IPS-18a (cell line): ENCODE data around the gene SLC25A5.
A peak's percentile ranks its signal among the peaks of the same experiment; 100 is the strongest.
"Not testable (repeated sequence)": the region's sequence is repeated elsewhere in the genome, so short reads cannot be mapped to it uniquely, and the experiment has no call there.

Experiments
- H3K27ac ChIP-seq: one replicate; pipeline ENCODE4 v1.5.1; 2013; ENCODE audit warnings: low read length
- H3K27me3 ChIP-seq: one replicate; pipeline ENCODE4 v1.6.1; 2013; ENCODE audit warnings: mild to moderate bottlenecking, low read length; ENCODE audit not compliant: control insufficient read depth, insufficient read depth
- H3K36me3 ChIP-seq: one replicate; pipeline ENCODE4 v1.6.1; 2013; ENCODE audit warnings: low read depth, low read length; ENCODE audit not compliant: control insufficient read depth
- H3K4me1 ChIP-seq: one replicate; pipeline ENCODE4 v1.6.1; 2013; ENCODE audit warnings: low read depth, low read length; ENCODE audit not compliant: control insufficient read depth
- H3K4me3 ChIP-seq: one replicate; pipeline ENCODE4 v1.5.1; 2013; ENCODE audit warnings: low read length
- H3K9ac ChIP-seq: one replicate; pipeline ENCODE4 v1.6.1; 2013; ENCODE audit warnings: mild to moderate bottlenecking, low read length, moderate library complexity
- H3K9me3 ChIP-seq: one replicate; pipeline ENCODE4 v1.6.1; 2013; ENCODE audit warnings: low read depth, low read length; ENCODE audit not compliant: control insufficient read depth

SLC25A5 gene

DNA sequence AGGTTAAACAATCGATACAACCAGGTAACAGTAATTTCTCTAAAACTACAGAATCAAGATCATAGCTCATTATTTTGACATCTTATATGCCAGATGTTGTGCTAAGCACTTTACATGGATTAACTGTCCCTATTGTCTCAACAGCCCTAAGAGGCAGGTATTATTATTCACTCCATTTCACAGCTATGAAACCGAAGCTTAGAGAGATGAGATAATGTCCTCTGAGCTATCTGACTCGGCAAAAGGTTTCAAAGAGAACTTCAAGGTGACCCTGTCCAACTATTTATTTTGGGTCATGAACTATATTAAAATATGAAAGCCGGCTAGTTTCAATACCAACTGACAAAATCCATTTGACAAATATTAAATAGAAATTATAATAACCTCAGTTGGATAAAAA, 10.3 kb downstream of the SLC25A5 start:
- peaks cover 6% of the 10 kb centered on the region for H3K27me3 ChIP-seq
- no peaks in the 10 kb centered on the region for H3K4me1 ChIP-seq
- peaks cover 5% of the 10 kb centered on the region for H3K9me3 ChIP-seq
- H3K4me3 ChIP-seq = no peak overlapping the region
- no peaks in the 10 kb centered on the region for H3K36me3 ChIP-seq
- no peak overlapping the region for H3K27ac ChIP-seq
- H3K9ac ChIP-seq = no peak overlapping the region

DNA sequence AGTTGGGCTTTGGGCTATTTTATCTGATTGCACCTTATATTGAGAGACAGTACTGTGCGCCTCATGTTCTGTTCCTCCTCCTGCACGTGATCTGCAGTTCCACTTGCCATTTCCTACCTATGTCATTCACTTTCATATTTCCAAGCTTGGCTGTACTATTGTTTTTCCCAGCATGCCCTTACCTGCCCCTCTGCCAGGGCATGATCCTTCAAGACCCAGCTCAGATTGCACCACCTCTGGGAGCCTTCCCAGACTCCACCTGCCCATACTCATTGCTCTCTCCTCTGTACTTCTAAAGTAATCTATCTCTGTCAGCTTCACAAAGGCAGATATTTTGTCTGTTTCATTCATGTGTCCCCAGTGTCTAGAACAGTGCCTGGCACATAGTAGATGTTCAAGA, 11.6 kb downstream of the SLC25A5 start:
- no peak overlapping the region for H3K9ac ChIP-seq
- peaks cover 5% of the 10 kb centered on the region for H3K9me3 ChIP-seq
- peaks cover 6% of the 10 kb centered on the region for H3K27me3 ChIP-seq
- H3K4me1 ChIP-seq = no peaks in the 10 kb centered on the region
- H3K4me3 ChIP-seq = no peak overlapping the region
- no peak overlapping the region for H3K27ac ChIP-seq
- no peaks in the 10 kb centered on the region for H3K36me3 ChIP-seq

DNA sequence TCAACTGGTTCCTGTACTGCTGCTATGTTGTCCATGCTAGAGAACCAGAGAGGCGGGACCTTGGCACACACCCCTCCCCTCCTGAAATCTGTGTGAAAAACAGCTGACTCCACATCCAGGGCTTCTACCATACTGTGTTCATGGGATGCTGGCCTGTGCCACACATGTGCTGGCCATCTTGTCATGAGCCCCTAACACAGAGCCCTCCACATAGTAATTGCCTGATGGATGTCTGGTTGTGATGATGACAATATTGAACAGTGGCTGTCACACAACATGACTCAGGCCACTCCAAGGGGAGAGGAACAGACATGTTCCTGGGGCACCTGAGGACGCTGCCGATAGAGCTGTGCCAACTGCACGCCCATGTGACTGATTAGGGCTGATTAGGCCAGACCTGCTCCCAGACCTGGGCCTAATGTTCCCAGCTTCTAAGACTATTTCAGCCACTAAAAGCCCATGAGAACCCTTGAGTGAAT, 13.1 kb downstream of the SLC25A5 start:
- H3K4me1 ChIP-seq = no peaks in the 10 kb centered on the region
- peaks cover 6% of the 10 kb centered on the region for H3K27me3 ChIP-seq
- H3K9ac ChIP-seq = no peak overlapping the region
- no peak overlapping the region for H3K4me3 ChIP-seq
- no peaks in the 10 kb centered on the region for H3K36me3 ChIP-seq
- H3K9me3 ChIP-seq = no peaks in the 10 kb centered on the region
- H3K27ac ChIP-seq = no peak overlapping the region

DNA sequence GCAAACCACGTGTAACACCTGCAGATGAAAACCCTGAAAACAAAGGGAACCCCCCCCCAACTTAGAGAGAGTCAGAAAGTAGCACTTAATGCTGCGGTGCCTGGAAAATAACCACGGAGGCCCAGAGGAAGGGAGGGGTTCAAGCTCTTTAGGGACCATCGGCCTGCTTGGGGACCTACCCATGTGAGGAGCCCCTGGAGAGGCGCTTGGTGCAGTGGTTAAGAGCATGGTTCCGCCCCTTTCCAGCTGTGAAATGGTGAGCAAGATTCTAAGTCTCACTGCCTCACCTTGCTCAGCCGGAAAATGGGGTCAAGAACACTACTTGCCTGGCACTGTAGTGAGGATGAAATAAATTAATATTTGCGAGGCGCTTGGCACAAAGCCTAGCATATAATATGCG, 13.8 kb downstream of the SLC25A5 start:
- peak overlapping the region; percentile 38 for H3K9ac ChIP-seq
- H3K4me3 ChIP-seq = peak overlapping the region; percentile 46
- H3K9me3 ChIP-seq = no peaks in the 10 kb centered on the region
- H3K36me3 ChIP-seq = no peaks in the 10 kb centered on the region
- H3K27ac ChIP-seq = no peak overlapping the region
- peaks cover 6% of the 10 kb centered on the region for H3K27me3 ChIP-seq
- no peaks in the 10 kb centered on the region for H3K4me1 ChIP-seq

DNA sequence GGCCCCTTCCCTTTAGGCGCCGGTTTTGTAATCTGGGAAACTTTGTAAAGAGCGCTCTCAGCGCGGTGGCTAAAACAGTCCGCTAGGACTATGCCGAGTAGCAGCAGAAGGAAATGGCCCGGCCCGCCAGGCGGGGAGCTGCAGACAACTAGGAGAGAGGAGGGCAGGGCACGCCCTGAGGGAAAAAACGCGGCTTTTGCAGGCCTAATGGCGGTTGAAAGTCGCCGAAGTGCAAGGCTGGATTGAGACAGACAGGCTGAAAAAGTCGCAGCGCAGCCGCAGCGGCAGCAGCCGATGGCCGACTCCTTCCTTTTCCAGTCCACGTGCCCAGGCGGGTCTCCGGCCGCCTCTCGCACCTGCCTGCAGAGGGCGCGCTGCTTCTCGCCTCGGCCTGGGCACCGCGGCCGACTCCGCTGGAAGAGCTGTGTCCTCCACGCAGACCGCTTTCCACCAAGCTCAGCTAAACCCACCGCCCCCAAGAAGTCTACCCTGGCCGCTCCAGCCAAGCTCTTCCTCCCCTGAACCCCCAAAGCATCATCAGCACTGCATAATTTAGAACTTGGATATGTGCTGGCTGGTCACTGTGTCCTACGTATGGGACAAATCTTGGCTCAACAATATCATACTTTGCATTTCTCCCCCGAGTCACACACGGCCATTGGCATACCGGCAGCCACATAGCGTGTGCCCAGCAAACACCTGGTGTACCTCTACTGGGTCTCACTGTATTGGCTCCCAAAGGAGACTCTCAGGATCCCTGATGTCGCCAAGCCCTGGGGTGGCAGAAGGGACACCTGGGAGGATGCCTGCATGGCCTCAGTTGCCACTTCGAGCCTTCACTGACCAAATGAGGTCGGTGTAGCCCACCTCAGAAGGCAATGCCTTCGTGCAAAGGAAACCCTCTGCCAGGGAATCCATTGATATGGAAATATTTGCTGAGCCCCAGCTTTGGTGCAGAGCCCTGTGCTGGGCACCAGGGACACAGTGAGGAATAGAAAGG, 14.5 kb downstream of the SLC25A5 start:
- Histone ChIP-seq H3K4me3 (peak overlapping the region; percentile 46), H3K4me1 (no peaks in the 10 kb centered on the region), H3K9me3 (no peaks in the 10 kb centered on the region), H3K27me3 (peaks cover 6% of the 10 kb centered on the region), H3K9ac (peak overlapping the region; percentile 38), H3K36me3 (no peaks in the 10 kb centered on the region), H3K27ac (no peak overlapping the region)

DNA sequence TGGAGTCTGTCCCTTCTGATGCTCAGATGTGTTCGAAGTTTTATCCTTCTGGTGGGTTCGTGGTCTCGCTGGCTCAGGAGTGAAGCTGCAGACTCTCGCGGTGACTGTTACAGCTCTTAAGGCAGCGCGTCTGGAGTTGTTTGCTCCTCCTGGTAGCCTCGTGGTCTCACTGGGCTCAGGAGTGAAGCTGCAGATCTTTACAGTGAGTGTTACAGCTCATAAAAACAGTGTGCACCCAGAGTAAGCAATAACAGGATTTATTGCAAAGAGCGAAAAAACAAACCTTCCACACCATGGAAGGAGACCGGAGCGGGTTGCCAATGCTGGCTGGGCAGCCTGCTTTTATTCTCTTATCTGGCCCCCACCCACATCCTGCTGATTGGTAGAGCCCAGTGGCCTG, 18.5 kb downstream of the SLC25A5 start:
- H3K4me1 ChIP-seq = no peaks in the 10 kb centered on the region
- no peak overlapping the region for H3K27ac ChIP-seq
- no peaks in the 10 kb centered on the region for H3K9me3 ChIP-seq
- H3K4me3 ChIP-seq = no peak overlapping the region
- H3K36me3 ChIP-seq = no peaks in the 10 kb centered on the region
- H3K9ac ChIP-seq = no peak overlapping the region
- peaks cover 6% of the 10 kb centered on the region for H3K27me3 ChIP-seq

DNA sequence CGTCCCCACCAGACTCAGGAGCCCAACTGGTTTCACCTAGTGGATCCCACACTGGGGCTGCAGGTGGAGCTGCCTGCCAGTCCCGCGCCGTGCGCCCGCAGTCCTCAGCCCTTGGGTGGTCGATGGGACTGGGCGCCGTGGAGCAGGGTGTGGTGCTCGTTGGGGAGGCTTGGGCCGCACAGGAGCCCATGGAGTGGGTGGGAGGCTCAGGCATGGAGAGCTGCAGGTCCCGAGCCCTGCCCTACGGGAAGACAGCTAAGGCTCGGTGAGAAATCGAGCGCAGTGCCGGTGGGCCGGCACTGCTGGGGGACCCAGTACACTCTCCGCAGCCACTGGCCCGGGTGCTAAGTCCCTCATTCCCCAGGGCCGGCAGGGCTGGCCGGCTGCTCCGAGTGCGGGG, 19.5 kb downstream of the SLC25A5 start:
- H3K9me3 ChIP-seq, H3K4me3 ChIP-seq, H3K9ac ChIP-seq, H3K27ac ChIP-seq, H3K27me3 ChIP-seq, H3K4me1 ChIP-seq, H3K36me3 ChIP-seq: not testable (repeated sequence)

DNA sequence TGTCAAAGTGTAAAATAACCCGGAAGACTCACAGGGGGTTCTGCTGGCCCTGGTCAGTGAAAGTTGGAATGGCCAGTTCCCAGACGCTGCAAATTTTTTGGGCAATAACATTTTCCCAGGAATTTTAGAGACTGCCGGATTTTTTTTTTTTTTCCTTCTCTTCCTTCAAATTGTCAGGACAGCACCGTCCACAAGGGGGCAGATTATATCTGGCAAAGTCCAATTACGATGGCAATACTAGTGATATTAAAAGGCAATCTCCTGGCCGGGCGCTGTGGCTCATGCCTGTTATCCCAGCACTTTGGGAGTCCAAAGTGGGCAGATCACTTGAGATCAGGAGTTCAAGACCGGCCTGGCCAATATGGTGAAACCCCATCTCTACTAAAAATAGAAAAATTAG, 20.5 kb downstream of the SLC25A5 start:
- H3K27me3 ChIP-seq = no peaks in the 10 kb centered on the region
- no peaks in the 10 kb centered on the region for H3K36me3 ChIP-seq
- H3K4me3 ChIP-seq = no peak overlapping the region
- no peaks in the 10 kb centered on the region for H3K4me1 ChIP-seq
- H3K9ac ChIP-seq = no peak overlapping the region
- no peak overlapping the region for H3K27ac ChIP-seq
- H3K9me3 ChIP-seq = no peaks in the 10 kb centered on the region

DNA sequence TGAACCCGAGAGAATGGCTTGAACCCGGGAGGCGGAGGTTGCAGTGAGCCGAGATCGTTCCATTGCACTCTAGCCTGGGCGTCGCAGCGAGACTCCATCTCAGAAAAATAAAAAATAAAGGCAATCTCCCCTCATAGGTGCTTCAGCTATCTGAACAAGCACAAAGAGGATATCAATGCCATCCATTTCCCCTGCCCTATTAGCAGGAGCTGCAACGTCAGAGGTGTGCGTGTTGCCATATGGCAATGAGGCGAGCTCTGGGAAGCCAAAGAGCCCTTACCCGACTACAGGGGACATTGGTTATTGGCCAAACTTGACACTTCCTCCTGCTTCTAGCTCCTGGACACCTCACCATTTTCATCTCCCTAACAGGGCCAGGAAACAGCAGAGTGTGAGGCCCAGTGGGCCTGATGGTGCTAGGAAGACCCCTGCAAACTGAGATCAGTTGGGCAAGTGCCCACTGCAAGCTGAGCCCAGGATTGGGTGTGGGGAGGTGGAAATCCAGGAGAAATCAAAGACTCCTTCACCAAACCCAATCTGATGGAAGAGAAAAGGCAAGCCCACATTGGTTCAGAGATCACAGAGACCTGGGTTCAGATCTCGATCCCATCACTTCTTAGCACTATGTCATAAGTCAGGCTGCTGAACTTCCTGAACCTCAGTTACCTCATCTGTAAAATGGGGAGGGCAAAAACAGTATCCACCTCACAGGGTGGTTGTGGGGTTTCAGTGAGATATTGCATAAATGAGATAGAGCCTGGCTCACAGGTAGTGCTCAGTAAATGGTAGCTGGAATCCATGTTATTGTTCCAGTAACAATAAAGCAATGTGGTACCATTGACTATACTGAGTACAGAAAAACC, 21.2 kb downstream of the SLC25A5 start:
- H3K4me3 ChIP-seq = no peak overlapping the region
- H3K36me3 ChIP-seq = no peaks in the 10 kb centered on the region
- H3K27ac ChIP-seq = no peak overlapping the region
- no peaks in the 10 kb centered on the region for H3K4me1 ChIP-seq
- H3K9ac ChIP-seq = no peak overlapping the region
- H3K27me3 ChIP-seq = no peaks in the 10 kb centered on the region
- H3K9me3 ChIP-seq = no peaks in the 10 kb centered on the region

DNA sequence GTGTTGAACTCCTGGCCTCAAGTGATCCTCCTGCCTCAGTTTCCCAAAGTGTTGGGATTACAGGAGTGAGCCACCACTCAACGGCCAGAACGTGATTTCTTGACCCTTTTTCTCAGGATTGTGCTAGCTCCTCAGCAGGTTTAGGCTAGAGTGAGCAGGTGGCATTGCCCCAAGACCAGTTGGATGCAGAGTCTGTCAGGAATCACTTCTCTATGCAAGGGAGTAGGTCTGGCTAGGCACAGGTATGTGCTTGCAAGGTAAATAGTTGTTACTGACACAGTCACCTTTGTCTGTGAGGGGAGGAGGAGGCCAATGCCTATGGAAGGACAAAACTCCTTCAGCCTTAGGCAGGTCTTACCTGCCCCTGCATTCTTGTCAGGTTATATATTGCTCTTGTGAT, 24.2 kb downstream of the SLC25A5 start:
- no peaks in the 10 kb centered on the region for H3K9me3 ChIP-seq
- H3K27ac ChIP-seq = no peak overlapping the region
- no peaks in the 10 kb centered on the region for H3K36me3 ChIP-seq
- no peaks in the 10 kb centered on the region for H3K4me1 ChIP-seq
- H3K27me3 ChIP-seq = no peaks in the 10 kb centered on the region
- no peak overlapping the region for H3K9ac ChIP-seq
- no peak overlapping the region for H3K4me3 ChIP-seq

DNA sequence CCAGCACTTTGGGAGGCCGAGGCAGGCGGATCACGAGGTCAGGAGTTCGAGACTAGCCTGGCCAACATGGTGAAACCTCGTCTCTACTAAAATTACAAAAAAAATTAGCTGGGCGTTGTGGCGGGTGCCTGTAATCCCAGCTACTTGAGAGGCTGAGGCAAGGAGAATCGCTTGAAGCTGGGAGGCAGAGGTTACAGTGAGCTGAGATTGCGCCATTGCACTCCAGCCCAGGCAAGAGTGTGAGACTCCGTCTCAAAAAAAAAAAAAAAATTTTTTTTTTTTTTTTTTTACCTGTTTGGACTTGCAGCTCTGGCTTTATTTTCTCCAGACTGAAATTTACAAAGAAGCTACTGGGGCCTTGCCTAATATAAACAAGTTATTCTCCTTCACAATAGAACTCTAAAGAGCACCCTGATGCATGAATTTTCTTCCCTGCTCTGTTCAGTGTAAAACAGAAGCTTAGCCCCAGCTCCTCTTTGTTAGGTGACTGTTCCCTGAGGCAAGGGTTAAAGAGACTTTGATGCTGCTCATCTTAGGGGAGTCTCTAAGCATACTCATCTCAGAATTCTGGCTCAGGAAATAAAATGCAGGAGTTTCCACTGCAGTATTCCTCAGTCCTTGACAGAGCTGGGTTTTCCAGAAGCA, 25.7 kb downstream of the SLC25A5 start:
- not testable (repeated sequence) for H3K36me3 ChIP-seq, H3K4me3 ChIP-seq, H3K4me1 ChIP-seq, H3K27ac ChIP-seq, H3K9me3 ChIP-seq, H3K9ac ChIP-seq, H3K27me3 ChIP-seq
